SHP77 treated with DMSO at 0.1 percent for 48 hours (cell line): ENCODE results near the gene FBXL16.
"Not testable (repeated sequence)": the region's sequence is repeated elsewhere in the genome, so short reads cannot be mapped to it uniquely, and the experiment has no call there.

Experiments
- DNase-seq: peaks from one replicate; lab custom pipeline; 2025; lab: John Stamatoyannopoulos, UW

Gene FBXL16

DNA sequence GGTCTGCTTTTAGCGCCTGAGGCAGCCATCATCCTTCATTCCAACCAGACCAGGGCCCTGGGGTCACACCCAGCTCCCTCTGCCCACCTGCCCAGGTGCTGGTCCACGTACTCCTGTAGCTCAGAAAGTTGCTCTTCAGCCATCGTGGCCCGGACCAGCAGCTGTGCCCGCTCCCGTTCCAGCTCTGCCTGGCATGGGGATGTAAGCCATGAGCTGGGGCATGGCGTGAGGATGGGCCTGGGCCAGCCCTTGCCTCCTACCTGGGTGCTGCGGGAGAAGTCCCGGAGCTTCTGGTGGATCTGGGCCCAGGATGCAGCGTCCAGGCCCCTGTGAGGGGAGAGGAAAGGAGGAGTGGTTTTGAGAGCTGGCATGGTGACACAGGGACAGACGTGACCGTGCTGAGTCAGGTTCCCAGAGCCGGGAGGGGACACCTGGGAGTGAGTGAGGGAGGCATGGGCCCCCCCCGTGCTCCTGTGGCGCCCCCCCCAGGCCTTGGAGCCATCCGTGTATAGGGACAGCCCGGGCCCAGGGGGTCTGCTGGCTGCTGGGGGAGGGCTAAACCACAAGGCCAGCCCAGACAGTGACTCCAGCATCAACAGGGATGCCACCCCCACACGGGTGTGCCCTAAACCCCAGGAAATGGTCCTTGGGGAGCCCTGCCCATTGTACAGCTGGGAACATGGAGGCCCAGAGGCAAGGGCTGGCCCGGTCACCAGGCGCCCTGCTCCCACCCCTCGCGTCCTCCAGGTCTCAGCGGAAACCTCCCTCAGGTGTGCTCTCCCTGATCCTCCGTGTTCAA is 17.4 kb upstream of the FBXL16 start:
- no peak for DNase-seq

DNA sequence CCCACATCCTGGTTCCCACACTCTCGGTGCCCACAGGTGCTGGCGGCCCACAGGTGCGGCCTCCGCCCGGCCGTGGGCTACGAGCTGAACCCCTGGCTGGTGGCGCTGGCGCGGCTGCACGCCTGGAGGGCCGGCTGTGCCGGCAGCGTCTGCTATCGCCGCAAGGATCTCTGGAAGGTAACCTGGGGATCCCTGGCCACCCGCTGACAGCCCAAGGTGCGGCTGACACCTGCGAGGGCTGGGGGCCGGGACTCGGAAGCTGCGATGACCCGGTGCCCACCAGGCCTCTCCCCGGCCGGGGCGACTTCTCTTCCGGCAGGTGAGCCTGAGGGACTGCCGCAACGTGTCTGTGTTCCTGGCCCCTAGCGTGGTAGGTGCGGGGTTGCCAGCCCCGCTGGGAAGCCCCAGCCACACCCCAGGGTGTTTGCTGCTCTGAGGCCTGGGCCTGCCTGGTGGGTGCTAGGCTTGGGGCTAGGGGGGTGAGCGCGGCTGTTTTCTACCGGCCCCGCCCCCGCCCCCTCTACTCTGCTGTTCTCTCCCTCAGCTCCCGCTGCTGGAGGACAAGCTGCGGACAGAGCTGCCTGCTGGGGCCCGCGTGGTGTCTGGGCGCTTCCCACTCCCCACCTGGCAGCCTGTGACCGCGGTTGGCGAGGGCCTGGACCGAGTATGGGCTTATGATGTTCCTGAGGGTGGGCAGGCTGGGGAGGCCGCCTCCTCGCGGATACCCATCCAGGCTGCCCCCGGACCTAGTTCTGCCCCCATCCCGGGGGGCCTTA is 16.4 kb upstream of the FBXL16 start:
- DNase-seq: no peak

DNA sequence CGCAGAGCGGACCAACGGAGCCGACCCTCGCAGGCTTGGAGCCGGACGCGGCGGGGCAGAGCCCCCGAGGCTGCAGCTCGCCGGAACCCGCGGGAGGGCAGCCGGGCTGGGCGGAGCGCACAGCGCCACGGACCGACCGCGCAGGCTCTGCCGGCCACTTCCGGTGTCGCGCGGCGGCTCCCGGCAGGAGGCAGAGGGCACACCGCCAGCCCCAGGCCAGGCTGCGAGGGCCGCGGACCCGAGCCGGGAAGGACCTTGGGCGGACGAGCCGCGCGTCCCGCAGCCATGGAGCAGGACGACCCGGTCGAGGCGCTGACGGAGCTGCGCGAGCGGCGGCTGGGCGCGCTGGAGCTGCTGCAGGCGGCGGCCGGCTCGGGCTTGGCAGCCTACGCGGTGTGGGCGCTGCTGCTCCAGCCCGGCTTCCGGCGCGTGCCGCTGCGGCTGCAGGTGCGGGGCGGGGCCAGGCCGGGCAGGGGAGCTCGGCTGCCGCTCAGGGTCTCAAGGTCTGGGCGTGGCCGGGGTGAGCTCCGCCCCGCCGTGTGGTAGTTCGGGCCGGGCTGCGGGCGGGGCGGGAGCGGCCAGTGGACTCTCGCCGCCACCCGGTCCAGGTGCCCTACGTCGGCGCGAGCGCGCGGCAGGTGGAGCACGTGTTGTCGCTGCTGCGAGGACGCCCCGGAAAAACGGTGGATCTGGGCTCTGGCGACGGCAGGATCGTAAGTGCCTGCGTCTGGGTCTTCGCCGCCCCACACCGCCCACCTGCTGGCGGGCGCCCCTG is 15.6 kb upstream of the FBXL16 start, which contains the start of gene ANTKMT:
ANTKMT (plus strand) TSS at position 157 of the 775 bp plus-strand sequence; CDS start at position 286, 129 bp downstream.
- peak; percentile 53 for DNase-seq

DNA sequence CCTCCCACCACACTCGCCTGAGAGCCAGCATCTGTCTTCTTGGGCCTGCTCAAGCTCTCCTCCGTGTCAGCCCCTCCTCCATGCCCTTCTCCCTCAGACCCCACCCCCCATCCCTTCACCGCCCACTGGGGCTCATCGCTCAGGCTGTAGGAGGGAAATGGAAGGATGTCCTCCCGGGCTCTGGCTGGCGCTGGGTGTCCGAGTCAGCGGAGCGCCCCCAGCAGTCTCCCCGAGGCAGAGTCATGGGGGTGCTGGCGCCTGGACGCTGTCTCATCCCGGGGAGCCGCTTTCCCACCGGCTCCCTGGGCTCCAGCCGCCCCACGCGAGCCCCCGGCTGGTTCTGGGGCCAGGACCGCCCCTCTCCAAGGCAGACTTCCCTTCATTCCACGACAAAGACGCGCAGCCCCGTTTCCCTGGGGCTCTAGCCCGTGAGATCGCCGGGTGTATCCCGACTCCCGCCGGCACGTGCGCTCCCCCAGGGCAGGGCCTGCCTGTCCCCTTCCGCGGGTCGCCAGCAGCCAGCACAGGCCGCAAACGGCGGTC is 14.9 kb upstream of the FBXL16 start:
- peak; percentile 76 for DNase-seq

DNA sequence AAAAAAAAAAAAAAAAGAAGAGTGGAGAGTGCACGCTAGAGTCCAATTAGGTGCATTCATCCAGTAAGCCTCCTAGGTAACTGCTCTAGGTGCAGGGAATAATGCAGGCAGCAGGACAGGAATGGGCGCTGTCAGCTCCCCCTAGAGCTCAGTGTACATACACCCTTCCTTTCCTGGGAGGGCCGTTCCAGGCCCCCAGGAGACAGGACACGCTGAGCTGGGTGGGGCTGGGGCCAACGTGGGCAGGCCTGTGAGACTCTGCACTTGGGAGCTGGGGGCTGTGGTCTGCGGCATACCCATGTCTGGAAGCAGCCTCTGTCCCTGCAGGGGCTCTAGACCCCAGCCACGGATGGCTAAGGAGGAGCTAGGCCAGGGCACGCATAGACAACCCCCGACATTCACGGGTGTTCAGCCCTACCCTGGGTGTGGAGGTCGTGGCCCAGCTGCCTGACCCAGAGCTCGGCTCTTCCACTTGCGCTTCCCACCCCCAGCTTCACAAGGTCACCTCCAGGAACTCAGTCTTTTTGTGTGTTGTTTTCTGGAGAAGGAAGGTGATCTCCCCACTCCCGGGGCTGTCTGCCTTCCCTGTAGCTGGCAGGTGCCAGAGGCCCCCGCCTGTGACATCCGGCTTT is 14.3 kb upstream of the FBXL16 start:
- no peak for DNase-seq

DNA sequence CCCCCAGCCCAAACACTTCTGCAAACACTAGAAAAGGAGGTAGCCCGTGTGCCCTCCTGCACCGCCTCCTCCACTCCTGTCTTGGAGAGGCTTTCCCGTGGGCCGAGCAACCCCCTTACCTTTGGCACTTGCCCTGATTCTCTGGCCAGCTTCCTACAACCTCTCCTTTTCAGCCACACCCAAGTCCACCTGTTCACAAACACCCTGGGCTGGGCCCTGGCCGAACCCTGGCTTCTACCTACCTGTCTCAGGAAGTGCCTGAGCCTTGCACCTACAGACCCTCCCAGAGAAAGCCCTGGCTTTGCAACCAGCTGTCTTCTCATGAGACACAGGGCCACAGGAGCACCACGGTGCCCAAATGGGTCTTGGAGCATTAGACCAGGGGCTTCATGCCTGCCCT is 13.3 kb upstream of the FBXL16 start:
- no peak for DNase-seq

DNA sequence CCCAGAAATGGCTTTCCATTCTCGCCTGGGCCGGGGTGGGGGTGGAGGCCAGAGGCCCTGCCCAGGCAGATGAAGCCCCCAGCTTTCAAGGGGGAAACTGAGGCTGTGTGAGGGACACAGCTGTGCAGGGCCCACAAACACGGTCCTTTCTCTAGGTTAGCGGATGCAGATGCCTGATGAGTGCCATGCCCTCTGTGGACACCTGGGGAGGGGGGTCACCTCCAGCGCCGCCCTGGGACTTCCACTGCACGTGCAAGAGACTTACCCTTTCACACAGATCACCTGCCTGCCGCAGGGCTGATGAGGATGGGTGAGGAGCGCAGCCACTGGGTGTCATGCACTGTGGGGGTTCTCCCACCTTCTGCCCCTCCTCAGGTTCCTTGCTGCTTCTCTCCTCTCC is 12.8 kb upstream of the FBXL16 start:
- no peak for DNase-seq

DNA sequence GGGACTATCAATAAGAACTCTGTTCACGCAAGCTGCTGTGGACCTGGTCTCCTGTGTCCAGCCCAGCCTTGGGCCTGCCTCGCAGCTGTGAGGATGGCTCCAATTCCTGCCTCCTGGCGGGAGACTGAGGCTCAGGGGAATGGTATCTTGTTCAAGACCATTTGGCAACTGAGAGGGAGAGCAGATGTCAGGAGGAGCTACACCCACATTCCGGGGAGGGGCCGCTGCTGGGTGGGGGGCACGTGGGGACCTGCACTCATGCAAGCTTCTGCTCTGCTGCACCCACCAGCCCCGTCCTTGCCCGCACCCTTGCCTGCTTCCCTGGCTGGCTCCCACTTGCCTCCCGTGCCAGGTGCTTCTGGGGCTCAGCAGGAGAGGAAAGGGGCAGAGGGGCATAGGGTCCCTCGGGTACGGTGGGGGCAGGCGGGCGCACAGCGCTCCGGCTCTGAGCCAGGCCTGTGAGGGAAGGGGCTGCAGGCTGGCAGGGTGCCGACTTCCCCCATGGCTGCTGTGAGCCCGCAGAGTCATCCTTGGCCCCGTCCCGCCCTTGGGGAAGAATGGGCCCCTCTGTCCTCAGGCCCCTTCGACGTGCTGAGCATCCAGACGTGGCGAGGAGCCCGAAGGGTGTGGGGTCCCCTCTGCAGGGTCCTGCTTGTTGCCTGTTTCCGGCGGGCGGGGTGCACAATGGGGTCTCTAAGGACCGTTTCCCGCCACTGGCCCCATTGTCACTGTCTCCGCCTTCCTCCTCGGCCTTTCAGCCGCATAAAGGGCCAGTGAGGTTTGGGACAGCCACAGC is 12.0 kb upstream of the FBXL16 start:
- DNase-seq: no peak

DNA sequence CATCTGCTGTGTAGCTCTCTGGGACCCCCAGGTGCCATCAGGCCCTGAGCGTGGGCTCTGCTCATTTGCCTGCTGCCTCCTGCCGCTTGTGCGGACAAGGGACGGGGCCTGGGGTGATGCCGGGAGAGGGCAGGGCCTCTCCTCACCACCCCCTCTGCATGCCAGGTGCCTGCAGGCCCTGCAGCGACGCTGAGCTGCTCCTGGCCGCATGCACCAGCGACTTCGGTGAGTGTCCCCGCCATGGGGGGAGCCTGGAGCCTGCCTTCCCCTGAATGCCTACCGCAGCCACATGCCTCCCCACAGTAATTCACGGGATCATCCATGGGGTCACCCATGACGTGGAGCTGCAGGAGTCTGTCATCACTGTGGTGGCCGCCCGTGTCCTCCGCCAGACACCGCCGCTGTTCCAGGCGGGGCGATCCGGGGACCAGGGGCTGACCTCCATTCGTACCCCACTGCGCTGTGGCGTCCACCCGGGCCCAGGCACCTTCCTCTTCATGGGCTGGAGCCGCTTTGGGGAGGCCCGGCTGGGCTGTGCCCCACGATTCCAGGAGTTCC is 11.2 kb upstream of the FBXL16 start:
- no peak for DNase-seq

DNA sequence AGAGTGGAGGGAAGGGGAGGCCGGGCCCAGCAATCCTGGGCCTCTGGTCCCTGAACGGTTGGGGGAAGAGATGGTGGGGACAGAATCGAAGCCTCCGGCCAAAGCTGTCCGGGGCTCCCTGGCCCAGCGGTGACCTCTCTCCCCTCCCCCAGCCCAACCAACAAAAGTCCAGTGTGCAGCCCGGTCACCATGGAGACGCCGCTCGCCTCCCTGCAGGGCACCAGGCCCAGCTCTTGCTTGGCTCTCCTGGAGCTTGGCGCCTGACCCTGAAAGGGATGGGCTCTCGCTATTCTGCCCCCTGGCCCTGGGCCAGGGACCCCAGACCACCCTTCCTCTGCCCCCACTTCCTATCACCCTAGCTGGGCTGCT is 10.6 kb upstream of the FBXL16 start:
- DNase-seq: no peak

DNA sequence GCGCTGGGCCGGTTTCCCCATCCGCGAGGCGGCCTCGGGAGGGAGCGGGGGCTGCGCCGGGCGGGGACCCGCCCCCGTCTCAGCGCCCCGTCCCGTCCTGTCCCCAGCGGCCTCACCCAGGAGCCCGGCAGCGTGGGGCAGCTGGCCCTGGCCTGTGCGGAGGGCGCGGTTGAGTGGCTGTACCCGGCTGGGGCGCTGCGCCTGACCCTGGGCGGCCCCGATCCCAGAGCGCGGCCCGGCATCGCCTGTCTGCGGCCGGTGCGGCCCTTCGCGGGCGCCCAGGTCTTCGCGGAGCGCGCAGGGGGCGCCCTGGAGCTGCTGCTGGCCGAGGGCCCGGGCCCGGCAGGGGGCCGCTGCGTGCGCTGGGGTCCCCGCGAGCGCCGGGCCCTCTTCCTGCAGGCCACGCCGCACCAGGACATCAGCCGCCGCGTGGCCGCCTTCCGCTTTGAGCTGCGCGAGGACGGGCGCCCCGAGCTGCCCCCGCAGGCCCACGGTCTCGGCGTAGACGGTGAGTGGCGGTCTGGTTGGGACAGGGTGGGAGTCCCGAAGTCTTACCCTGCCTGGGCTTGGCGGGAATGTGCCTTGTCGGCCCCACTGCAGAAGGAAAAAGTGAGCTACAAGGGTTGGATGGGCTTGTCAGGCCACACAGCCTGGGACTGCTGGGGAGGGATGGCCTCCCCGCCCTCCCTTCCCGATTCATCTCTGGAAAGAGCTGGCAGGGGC is 10.0 kb upstream of the FBXL16 start:
- no peak for DNase-seq

DNA sequence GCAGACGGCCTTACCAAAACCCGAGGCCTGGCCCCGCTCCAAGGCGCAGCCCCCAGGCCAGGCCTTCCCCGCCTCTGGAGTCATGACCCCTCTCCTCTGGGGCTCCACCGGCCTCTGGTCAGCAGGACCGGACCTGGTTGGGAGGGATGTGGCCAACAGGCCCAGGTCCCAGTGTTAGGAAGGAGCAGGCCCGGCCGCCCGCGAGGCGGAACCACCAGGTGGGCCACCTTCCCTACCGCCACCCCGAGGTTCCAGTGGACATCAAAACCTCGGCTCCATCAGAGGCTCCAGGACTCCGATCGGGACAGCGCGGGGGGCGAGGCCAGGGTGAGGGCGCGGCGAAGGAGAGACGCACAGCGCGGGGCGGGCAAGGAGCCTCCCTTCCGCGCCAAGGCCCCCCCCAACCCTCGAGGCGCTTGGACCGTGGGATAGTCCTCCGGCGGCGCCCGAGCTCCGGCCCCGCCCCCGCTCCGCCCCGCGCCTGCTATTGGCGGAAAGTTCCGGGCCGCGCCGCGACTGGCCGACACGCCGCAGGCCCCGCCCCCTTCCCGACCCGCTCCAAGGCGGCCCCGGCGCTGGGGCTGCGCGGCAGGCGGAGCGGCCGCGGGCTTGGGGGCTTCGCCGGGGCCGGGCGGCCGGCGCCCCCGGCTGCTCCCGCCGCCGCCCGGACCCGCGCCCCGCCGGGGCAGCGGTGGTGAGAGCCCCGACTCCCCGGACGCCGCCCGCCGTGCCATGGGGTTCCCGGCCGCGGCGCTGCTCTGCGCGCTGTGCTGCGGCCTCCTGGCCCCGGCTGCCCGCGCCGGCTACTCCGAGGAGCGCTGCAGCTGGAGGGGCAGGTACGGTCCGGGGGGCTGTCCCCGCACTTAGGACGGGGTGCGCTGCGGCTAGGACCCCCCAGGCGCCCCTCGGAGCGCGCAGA is 9.2 kb upstream of the FBXL16 start, which contains the start of gene METRN:
METRN (plus strand) TSS at position 561 of the 919 bp plus-strand sequence; CDS start at position 733, 172 bp downstream.
- DNase-seq: peak; percentile 49

DNA sequence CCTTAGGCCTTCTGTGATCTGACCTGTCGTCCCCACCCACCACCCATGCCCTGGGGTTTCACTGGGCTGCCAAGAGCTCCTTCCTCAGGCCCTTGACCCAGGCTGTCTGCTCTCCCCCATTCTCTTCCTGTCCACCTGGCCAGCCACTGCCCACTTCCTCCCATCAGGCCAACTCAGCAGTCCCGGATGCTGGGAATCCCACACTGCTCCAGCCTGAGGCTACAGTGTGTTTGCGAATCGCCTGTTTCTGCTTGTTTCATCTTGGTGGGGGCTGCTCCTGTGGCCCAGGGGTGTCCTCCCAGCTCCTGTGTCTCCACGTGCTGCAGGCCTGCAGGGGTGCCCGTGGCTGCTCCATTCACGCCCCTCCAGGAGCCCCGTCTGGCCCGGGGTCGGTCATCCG is 8.5 kb upstream of the FBXL16 start:
- DNase-seq: no peak

DNA sequence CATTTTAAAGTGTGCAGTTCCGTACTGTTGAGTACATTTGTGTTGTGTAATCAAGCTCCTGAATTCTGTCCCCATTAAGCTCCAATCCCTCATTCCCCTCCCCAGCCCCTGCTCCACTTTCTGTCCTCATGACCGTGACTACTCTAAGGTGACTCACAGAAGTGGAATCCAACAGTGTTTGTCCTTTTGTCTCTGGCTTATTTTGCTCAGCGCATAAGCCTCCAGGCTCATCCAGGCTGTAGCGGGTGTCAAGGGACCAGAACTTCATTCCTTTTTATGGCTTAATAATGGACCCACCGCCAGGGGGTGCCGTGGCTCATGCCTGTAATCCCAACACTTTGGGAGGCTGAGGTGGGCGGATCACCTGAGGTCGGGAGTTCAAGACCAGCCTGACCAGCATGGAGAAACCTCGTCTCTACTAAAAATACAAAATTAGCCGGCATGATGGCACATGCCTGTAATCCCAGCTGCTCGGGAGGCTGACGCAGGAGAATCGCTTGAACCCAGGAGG is 7.2 kb upstream of the FBXL16 start:
- not testable (repeated sequence) for DNase-seq

DNA sequence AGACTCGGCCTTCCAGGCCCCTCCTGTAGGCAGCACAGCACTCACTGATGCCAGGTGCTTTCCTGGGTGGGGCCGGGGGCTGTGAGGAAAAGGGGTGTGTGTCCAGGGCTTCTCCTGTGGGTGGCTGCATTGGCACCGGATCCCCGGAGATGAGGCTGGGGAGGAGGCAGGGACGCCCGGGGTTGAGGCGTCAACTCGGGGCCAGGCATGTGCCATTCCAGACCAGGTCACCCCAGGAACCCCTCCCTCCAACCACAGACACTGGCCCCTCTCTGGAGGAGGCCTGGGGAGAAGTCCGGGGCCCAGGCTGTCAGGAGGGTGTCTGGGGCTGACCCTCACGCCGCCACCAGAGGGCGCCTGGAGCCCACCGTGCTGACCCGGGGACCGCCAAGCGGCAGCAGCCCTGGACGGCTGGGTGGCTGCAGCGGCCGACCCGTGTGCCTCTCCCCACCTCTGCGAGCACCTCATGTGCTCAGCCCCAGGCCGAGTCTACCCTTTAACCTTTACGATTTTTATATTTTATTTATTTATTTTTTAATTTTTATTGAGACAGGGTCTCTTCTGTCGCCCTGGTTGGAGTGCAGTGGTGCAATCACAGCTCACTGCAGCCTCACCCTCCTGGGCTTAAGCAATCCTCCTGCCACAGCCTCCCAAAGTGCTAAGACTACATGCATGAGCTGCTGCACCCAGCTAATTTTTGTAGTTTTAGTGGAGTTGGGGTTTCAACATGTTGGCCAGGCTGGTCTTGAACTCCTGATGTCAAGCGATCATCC is 6.1 kb upstream of the FBXL16 start:
- DNase-seq: peak; percentile 27

DNA sequence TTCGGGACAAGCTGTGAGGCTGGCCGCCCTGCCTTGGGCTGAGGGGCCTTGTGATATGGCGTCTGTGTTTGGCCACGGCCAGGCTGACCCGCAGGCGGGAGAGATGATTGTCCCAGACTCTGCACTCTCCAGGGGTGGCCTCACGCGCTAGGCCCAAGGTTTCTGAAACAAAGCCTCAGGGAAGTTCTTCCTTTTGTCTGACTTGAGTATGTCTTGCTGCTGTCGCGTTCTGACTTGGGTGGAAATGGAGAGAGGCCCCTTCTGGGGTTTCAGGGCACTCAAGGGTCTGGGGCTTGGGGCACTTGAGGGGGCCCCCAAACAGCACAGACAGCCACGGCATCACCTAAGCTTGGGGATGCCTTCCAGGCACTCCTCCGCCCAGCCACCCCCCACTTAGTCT is 5.5 kb upstream of the FBXL16 start:
- no peak for DNase-seq

DNA sequence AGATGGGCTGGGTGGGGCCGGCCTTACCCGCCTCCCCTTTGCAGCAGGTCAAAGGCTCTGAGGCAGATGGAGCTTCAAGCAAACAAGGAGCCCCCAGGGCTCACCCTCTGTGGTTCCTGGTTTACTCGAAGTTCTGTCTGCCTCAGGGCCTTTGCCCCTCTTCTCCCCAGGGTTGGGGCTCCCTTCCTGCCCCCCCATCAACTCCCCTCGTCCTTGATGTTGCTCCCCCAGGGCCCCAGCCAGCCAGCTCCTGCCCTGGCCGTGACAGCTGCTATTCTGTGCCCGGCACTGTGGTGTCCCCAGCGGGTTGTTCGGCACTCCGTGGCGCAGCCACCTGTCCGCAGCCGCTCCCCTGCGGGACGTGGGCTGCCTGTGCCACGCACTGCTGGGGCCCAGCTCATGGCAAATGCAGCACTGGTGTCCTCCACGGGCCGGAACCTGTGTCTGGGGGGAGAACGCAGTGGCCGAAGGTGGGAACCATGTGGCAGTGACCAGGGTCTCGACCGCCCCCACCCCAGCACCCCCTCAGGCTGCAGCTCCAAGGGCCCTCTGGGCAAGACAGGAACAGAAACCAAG is 5.0 kb upstream of the FBXL16 start:
- DNase-seq: no peak
